HG02642 (cell line): ENCODE measurements around the gene ZFR.
"Not testable (repeated sequence)": the region's sequence is repeated elsewhere in the genome, so short reads cannot be mapped to it uniquely, and the experiment has no call there.

Source experiments
- ATAC-seq: cut with Tn5 transposase; IDR thresholded peaks from one replicate; pipeline ENCODE4 v1.9.1; 2021; ENCODE audit warnings: mild to moderate bottlenecking; ENCODE audit not compliant: unreplicated experiment, poor library complexity

The ZFR gene

DNA sequence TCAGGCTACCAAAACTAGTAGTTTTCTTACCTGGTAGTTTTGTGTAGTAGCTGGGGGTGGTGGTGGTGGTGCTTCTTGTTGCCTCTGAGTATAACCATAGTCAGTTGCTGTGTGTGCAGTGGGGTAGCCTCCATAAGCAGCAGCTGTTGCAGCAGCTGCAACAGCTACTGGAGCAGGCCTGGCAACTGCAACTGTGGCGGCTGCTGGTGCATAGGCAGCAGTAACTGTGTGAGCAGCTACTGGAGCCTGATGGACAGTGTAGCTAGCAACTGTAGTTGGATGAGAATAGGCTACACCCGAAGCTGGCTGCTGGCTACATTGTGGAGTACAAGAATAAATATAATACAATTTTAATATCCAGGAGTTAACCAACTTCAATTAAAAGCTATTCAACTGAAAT is 24.7 kb downstream of the ZFR start:
- no peak for ATAC-seq

DNA sequence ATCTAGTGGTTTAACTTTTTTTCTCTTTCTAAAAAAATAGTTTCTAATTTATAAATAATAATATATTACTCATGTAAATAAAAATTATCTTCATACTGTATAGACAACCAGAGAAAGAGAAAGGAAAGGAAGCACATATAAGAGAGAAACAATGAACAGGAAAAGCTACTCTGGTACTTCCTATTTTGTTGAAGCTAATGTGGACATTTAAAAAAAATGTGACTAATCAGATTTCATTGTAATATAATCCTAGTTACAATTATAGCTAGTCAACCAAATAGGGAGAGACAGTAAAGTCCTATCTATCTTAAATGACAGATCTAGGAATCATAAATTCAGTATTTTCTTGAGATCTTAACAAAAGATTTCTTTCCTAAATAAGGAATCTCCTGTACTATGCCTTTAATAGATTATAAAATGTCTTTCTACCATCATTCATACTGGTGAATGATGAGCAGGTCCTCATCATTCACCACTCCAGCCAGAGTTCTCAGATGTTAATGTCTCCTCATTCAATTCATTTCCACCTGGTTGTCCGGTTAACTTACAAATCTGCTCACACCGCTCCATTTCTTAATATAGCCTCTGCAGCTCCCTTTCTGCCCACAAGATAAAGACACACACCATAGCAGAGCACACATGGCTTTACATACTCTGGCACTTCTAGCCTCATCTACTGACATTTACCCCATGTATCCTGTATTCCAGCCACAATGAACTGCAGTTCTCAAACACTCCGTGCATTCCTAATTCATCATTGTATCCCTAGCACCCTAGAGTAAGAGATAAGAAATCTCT is 30.9 kb downstream of the ZFR start:
- no peak for ATAC-seq

DNA sequence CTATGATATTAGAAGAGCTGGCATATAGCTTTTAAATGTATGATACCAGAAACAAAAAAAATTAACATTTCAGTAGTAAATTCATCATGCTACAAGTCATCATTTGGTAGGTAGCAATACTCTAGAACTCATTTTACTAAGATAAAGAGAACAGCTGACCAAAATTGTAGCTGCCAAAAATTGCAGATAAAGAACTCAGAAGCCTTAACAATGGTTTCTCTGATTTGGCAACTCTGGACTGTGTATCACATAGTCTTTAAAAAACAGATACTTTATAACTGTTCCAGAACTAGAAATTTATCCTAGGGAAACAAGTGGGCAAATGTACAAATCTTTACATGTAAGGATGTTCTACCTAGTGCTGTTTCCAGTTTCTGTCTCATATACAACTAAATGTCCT is 33.9 kb downstream of the ZFR start:
- no peak for ATAC-seq

DNA sequence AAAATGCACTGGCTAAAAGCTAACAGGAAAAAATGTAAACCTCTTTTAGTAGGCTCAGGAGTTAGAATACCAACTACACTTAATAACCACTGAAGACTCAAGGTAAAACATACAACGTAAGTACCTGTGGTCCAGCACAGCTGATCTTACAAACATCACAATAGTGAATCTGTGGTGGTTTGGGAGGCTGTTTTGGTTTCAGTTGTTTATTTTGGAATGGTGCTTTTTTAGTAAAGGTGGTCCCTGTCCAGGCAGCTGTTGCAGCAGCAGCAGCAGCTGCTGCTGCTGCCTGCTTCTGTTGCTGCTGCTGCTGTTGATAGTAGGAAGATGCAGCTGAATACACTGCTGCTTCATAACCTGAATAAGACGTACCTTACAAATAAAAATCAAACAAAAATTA is 37.9 kb downstream of the ZFR start:
- peak; percentile 70 for ATAC-seq

DNA sequence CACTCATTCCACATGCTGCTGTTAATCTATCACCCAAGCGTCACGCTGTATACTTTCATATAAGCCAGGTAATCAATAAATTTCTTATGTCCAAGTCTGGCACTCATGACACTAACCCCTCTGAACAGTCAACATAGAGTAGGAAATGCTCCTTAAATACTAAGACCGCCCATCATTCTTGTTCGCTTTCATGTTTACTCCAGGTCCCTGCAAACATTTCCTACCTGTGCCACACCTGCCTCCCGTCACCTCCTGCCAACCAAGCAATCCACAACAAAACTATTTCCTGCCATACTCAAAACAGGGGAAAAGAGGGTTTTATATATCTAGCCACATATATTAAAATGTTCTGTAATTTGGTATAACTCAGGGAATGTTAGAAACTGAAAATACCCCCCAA is 39.0 kb downstream of the ZFR start:
- ATAC-seq: no peak

DNA sequence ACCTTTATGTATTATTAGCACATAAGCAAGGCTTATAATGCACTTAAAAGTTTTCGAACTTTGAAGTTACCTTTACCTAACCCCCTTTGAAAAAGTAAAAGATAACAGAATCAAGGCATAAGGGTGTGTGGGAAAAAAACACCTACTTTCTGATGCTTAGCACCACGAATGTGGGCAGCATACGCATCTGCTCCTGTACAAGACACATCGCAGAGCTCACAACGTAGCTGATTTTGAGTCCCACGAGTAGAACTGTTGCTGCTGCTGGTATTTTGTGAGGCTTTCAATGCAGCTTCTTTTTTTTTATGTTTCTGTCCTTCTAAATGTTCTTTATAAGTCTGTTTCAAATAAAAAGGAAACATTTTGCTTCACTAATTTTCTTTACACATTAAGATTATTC is 40.8 kb downstream of the ZFR start:
- ATAC-seq: no peak

DNA sequence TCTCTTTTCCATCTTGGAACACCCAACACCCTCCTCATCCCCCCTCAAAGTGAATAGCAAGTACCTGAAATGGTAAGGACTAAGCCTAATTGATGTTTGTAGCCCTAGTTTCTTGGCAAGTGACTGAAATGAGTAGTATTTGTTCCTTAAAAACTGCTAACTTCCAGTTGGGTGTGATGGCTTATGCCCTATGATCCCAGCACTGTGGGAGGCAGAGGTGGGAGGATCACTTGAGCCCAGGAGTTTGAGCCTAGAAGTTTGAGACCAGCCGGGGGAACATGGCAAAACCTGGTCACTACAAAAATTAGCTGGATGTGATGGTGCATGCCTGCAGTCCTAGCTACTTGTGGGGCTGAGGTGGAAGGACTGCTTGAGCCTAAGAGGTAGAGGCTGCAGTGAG is 44.1 kb downstream of the ZFR start:
- ATAC-seq: no peak

DNA sequence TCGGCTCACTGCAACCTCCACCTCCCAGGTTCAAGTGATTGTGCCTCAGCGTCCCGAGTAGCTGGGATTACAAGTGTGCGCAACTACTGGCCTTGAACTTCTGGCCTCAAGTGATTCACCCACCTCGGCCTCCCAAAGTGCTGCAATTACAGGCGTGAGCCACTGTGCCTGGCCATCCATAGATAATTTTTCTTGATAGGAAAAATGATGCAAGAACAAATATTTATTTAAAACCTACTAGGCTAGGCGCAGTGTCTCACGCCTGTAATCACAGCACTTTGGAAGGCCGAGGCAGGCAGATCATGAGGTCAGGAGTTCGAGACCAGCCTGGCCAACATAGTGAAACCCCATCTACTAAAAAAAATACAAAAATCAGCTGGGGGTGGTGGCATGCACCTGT is 45.8 kb downstream of the ZFR start:
- not testable (repeated sequence) for ATAC-seq

DNA sequence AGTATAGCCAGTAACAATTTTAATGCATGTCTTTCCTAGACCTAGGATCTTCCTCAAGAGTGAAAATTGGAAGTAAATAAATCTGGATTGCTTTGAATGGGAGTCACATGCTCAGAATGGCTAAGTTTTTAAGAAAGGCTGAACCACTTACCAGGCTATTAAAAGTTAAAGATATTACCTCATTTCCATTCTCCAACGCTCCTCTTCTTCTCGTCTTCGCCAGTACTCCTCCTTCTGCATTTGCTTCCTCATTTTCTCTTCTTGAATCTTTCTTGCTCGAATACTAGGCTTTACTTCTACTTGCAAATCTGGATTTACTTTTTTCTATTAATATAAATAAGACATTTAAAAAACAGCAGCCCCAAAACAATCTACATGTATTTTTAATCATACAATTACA is 49.6 kb downstream of the ZFR start:
- no peak for ATAC-seq

DNA sequence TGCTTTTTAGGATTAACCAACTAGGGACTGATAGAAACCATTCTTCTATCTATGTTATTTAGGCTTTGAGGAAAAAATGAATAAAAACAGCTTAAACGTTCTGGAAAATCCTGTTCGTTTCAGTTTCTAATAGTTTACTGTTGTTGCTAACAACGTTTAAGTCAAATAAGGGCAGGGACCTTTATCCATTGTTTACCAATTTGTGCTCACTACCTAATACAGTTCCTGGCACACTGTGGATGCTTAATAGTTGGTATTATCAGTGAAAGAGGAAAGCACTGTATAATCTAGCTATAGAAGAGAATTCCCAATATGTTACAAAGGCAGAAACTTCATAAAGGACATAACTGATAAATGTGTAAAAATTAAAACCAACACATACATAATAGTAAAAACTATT is 52.5 kb downstream of the ZFR start:
- ATAC-seq: no peak

DNA sequence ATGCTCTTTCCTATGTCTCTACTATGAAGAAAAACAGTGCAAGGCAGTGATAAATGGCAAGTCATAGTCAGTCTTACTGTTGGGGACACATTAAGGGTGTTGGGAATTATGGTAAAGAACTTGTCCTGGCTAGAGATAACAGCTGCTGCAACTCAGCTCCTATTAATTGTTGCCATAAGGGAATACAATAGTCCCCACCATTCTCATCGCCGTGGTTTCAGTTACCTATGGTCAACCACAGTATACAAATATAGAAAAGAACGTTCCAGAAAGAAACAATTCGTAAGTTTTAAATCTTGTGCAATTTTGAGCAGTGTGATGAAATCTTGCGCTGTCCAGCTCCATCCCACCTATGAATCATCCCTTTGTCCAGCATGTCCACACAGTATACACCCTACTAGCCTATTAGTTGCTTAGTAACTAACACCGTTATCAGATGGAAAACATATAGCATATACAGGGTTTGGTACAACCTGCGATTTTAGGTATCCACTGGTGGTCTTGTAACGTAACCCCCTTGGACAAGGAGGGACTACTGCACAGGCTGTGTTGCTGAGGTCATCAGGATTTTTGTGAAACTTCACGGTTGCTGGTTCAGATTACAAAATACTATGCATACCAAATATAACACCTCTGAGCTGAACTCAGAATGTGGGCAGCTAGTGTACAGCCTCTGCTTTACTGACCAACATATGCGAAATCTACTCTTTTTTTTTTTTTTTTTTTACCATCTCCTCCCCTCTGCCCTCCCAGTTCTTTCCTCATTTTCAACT is 53.5 kb downstream of the ZFR start:
- no peak for ATAC-seq

DNA sequence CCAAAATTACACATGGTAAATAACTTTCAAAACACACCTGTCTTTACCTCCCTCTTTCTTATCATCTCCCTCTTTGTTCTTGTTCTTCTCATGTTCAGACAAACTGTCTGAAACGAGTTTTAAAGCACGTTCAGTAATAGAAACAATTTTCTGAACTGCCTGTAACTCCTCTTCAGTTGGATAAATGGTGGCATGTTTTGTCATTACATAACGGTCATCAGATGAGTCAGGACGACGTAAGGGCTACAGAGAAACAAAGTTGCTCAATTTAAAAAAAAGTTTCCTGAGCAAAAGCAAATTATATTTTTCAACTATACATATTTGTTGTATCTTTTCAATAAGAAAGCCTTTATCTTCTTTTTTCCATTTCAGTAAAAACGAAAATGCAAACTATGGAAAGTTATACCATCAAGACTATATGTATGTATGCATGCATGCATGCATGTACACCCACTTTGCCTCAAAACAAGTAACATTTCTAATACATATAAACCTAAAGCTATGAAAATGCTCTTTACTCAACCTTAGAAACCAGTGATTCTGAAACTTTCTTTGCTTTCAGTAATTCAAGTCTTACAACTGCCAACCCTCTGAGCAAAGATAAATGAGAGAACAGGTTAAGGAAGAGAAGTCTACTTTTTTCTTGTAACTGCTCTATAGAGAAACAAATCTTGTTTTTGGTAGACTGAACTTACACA is 56.0 kb downstream of the ZFR start:
- no peak for ATAC-seq

DNA sequence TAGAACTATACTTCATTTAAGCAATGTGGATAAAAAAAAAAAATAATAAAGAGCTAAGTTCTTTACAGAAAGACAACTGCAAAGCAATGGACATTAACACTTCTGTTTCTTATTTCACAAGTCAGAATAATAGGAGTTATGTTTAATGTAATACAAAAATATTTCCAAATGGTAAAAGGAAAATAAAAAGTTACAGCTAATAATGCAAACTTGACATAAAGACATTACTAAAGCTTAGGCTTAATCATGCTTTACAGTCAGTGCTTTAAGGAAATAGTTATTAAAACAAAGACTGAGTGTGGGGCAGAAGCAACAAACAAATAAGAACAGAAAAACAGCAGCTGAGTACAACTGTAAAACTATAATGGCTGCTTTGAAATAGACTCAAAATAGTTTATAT is 56.7 kb downstream of the ZFR start:
- no peak for ATAC-seq

DNA sequence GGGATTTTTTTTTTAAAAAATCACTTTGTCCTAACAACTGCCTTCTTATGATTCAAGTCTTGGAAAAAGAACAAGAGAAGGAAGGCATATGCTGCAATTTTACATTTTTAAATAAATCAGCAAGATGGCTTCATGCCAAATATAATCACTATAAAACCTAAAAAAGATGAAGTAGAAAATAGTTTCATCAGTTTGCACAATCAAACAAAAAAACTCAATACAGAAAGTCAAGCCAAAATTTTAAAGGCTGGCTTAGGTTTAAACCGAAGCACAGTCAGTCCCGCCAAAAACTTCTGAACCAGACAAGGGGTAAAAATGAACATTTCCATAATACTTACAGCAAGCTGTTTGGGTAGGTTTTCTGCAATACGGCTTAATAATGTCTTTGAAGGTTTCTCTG is 57.3 kb downstream of the ZFR start:
- ATAC-seq: no peak

DNA sequence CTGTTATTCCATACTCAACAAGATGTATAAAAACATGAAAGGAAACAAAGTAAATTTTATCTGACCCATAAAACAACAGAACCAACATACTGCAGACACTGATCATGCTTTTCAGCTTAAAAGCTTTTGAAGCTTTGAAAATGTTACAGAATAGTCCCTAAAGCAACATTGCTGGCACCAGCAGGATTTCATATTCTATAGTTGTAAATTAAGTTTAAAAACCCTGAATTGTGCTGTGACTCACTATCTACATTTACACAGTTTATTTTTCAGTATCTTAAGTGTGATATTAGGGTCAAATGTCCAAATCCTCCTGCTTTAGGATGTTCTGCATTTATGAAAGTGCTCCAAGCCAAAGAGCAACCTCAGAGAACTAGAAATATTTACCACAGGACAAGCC is 59.9 kb downstream of the ZFR start:
- ATAC-seq: no peak

DNA sequence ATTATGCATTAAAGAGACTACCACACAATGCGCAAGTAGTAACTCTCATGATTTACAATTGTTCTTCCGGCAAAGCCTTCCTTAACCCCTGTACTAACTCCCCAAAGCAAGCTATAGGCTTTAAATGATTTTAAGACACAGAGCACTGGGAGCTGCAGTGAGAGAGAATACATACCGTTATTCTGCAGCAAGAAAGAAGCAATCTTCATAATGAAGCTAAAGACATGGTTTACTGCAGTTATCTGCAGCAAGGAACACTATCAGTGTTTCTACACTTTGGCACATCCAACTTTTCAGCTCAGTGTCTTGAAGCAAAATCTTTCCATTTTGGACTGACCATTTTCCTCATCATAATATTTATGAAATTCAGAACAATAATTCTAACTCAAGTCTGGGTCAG is 61.0 kb downstream of the ZFR start:
- ATAC-seq: no peak

DNA sequence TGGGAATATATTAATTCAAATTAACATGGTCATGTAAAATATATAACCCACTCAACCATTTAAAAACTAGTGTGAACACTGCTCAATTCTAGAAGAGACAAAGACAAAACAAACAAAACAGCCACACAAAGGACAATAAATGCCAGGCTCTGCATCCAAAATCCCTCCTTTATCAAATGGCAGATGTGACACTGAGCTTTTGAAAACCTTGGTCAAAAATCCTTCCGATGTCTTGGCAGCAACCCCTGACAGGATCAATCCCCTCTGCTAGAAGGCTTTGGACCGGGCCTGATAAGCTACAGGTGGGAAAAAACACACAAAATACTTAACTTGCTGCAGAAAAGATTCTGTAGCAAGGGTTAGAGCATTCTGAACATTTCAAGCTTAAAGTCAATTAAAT is 61.5 kb downstream of the ZFR start:
- ATAC-seq: no peak

DNA sequence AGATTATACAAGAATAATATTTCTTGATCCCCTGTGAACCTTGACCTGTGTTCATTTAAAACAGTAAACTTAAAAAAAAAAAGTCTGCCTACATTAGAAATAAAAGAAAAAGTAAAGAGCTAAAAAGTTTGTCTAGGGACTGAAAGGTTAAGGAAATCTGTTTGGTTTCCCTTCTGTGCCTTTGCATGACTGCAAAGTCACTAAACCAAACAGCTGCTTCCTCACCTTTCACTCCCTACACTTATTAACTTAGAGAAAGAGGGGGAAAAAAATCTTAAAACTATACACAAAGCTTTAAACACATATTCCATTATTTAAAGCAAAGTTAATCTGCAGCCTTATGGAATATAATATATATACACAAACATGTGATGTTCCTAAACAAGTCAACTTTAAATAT is 65.1 kb downstream of the ZFR start:
- no peak for ATAC-seq

DNA sequence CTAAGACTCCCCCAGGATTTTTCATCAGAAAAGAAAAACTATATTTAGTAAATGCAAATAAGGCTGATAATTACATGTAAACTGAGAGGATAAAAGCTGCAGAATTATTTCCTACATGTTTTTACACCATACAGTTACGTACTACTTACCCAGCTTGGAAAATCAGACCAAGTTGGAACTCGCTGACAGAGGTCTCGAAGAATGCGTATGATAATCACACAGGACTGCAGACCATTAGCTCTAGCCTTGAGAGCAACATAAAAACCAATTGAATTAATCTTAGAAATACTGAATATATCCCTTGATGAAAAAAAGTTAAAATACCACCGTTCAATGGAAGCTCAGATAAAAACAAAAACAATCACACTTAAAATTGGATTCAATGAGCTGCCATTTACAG is 65.6 kb downstream of the ZFR start:
- ATAC-seq: no peak

DNA sequence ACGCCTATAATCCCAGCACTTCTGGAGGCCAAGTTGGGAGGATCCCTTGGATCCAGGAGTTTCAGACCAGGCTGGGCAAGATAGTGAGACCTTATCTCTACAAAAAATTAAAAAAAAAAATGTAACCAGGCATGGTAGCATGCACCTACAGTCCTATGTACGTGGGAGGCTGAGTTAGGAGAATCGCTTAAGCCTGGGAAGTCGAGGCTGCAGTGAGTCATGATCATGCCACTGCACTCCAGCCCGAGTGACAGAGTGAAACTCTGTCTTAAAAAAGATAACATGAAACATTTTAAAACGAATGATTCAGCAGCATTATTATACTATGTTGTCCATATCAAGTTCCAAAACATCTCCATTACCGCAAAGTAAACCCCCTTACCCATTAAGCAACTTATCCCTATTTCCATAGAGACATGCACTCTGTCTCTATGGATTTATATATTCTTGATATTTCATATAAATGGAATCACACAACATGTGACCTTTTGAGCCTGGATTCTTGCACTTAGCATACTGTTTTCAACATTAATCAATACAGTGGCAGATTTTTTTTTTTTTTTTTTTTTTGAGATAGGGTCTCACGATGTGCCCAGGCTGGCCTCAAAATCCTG is 74.9 kb downstream of the ZFR start:
- ATAC-seq: no peak

DNA sequence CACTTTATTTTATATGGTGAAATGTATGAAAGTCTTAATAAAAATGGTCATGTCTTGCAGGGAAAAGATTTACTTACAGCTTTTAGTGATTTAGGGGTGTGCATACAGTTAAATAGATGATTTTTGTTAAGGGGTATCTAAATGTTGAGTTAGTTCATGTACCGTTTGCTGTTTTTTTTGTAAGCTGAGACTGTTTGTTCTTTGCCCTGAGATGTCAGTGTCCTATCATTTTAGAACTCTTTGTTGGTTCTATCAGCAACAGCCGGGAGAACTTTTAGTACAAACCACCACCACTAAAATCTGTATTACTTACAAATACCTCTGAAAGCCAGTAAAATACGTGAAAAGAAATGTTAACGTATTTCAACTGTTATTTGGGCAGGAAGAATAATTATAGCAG is 75.5 kb downstream of the ZFR start:
- no peak for ATAC-seq
